SH-SY5Y (cell line): Measurements from ENCODE around the gene PCED1B.

Source experiments
- GATA2 ChIP-seq: IDR thresholded peaks from 2 replicates; pipeline ENCODE4 v1.6.1; 2011; ENCODE audit warnings: mild to moderate bottlenecking, low read depth, low read length
- GATA3 ChIP-seq: IDR thresholded peaks from 2 replicates; pipeline ENCODE4 v1.6.1; 2011; ENCODE audit warnings: low read depth, mild to moderate bottlenecking, low read length, moderate library complexity

The PCED1B gene

GRCh38 chr12:47080725-47081502, 1.5 kb downstream of the PCED1B start:
- TF ChIP-seq GATA2, result no peak
- TF ChIP-seq GATA3, result no peak

GRCh38 chr12:47082283-47082682, 2.9 kb downstream of the PCED1B start:
- TF ChIP-seq GATA2 (no peak), GATA3 (no peak)

DNA sequence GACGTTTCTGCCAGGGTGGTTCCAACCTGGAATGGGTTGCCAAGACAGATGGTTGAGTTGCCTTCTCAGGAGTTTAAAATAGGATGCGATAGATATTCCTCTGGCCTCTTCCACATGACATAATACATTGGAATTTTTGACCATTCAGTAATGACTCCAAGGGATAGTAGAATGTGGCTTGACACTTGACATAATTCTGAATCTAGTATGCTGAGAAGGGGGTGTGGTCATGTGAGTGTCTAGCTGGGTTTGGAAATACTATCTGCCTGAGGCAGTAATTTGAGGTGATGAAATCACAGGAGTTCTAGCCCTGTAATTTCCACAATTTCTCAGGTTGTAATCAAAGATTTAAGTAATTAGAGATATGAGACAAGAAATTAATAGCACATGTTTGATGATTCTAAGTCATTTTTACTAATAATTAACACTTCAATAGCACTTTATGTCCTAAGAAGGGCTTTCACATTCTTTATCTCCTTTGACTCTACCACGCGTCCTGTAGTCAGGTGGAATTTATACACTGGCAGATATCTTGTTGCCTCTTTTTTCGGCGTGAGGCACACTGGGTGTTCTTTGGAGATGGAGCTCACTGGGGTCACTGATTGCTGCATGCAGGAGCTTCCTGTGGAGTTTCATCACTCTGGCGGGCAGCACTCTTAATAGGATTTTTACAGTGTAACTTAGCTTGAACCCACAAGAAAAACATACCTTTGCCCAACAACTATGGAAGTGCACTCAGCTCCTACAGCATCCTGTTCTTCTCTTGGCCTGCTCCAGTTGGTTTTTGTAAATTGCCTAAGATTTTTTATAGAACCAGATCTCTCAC, 3.6 kb downstream of the PCED1B start:
- no peak for TF ChIP-seq GATA3
- TF ChIP-seq GATA2, result no peak

DNA sequence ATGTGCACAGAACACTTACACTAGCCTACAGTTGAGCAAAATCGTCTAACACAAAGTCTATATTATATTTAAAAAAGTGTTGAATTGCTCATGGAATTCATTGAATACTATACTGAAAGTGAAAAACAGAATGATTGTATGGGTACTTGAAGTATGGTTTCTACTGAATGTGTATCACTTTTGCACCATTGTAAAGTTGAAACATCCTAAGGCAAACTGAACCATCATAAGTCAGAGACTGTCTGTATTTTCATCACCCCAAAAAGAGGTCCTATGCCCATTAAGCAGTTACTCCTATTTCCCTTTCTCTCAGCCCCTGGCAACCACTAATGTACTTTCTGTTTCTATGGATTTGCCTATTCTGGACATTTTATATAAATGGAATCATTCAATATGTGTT, 4.8 kb downstream of the PCED1B start:
- TF ChIP-seq GATA3, result no peak
- no peak for TF ChIP-seq GATA2

DNA sequence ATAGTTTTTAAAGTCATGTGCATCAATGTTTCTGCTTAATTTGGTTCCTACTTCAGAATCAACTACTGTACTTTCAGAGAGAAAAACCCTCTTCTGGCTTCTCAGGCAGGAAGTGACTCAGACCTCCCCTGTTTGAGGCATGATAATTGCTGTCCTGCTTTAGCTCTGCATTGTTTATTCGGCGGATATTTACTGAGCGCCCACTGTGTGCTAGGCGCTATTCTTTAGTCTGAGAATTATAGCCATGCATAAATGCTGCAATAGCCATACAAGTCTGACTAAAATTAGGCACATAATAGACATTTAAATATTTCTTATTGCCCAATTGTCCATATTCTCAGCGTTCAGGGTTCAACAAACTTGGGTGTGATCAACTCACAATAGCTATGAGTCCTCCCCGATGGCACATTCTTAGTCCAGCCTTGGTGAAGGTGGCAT, 6.4 kb downstream of the PCED1B start:
- TF ChIP-seq GATA3, result no peak
- TF ChIP-seq GATA2, result no peak

GRCh38 chr12:47087088-47087688, 7.8 kb downstream of the PCED1B start:
- TF ChIP-seq GATA2, result no peak
- TF ChIP-seq GATA3, result no peak

DNA sequence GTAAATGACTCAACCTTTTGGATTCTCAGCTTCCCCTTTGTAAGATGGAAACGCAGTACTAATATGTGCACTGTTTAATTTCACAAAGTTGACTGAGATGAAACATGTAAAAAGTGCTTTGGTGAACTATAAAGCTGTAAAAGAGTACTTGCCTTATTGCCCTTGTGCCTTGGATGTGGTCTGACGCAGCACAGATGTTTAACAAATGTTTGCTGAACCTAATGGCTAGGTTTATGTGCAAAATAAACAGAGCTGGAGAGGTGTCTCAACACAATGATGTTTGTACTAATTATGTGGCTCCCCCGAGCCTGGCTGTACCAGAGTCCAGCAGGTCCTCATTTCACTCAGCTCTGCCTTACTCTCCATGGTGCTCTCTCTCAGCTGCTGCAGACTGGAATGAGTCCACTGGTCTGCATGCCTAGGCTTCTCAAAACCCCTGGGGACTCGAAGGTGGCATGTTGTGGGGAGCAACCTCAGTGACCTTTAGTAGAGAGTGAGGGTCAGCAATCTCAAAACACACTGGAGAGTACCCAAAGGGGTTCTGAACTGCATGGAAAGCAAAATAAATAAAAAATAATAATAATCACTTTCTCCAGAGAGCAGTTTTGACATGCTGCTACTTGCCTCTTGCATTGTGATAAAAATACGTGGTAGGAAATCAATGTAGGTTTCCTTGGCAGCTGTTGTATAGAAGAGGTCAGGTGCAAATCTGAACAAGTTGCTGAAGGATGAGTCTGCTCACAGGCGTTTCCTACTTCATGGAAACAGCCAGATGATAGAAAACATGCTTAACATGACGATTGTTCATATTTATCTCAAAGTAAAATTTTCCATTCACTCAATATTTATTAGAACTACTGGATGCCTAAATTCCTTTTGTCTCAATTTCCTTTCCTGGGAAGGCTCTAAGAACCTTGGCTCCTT, 8.9 kb downstream of the PCED1B start:
- TF ChIP-seq GATA2 (no peak), GATA3 (no peak)

DNA sequence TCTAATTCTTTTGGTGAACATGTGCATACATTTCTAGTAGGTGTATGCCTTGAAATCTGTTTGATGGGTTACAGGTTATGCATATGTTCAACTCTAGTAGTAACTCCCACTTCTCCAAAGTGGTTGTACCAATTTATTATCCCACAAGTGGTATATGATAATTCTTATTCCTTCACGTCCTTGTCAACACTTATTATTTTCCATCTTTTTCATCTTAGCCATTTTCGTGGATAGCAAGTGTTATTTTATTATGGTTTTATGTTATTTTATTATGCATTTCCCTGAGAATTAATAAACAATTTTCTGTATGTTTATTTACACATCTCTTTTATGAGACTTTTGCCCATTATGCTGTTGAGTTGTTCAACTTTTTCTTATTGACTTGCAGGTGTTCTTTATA, 11.6 kb downstream of the PCED1B start:
- TF ChIP-seq GATA2, result no peak
- TF ChIP-seq GATA3, result no peak

DNA sequence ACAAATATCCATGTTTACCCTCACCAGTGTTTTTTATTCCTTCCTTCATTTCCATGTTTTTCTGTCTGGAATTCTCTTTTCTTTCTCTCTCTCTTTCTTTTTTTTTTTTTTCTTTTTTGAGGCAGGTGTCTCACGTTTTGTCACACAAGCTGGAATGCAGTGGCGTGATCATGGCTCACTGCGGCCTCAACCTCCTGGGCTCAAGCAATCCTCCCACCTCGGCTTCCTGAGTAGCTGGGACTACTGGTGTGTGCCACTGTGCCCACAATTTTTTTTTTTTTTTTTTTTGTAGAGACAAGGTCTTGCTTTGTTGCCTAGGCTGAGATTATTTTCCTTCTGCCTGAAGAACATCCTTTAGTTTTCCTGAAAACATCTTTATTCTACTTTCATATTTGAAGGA, 15.4 kb downstream of the PCED1B start:
- TF ChIP-seq GATA3 (no peak), GATA2 (no peak)

DNA sequence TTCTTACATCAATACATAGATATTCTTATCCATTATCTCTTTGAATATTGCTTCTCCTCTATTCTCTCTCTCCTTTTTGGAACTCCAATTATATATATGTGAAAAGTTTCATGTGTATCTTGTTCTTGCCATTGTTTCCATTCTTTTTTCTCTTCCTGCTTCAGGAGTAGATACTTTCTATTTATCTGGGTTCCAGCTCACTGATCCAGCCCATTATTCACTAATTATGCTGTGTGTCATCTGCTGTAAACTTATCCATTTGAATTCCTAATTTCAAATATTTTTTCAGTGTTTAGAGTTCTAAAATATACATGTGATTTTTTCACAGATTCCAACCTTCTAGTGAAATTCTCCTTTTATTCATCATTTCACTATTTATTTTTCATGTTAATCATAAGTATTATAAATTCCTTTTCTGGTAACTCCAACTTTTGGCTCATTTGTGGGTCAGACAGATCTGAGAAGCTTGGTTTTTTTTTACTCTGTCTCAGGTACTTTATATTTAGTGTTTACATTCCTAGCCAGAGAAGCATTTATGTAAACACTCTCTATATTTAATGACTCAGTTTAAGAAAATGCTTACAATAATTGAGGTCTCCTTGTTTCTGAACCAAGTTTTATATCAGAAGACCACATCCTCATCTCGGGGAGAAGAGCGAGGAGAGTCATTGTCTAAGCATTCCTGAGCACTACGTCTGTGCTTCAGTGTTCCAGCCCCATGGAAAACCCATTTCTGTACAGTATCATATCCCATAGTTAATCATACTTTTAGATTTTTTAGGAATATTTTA, 16.2 kb downstream of the PCED1B start:
- TF ChIP-seq GATA3 (no peak), GATA2 (no peak)

DNA sequence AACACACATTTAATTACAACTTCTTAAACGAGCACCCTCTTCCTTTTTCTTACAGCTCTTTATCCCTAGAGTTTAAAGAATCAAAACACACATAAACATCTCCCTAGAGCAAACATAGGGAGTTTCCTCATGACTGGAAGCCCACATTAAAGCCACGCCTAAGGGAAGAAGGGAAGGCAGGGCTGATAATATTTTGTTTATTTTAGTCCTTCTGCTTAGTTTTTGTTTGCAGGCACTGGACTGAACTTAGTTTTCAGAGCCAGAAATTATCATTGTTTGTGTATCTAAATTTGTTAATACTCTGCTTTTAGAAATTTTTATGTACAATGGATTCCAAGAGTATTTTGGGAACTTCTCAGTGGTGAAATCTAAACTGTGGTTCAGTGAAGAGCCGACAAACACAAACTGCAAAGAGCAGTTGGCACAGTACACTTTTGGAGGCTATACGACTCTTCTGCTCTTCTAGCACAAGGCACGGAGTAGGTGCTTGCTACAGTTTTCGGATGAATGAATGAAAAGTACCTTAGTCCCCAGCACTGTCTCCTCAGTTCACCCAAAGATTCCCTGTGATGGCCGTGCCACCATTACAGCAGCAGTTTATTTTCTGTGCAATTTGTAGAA, 18.0 kb downstream of the PCED1B start:
- TF ChIP-seq GATA3 (no peak), GATA2 (no peak)

DNA sequence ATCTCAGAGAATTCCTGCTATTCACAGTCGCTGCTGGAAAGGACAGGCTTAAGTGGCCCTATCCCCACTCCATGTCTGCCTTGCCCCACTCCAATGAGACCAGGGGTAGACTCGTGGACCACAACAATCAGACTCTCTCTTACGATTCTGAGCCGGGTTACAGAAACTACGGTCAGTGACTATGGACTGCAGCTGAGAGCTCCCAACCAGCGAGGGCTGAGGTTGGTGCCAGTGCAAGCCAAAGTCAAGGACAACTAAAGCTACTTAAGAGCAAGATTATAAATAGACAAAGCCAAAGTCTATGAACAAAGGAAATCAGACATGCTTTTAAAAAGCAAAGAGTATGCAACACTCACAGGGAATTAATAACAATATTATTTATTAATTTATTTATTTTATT, 18.7 kb downstream of the PCED1B start:
- no peak for TF ChIP-seq GATA3
- TF ChIP-seq GATA2, result no peak
